T-helper 1 cell (primary cell): Measurements from ENCODE around the gene HORMAD2.
"Not testable (repeated sequence)": the region's sequence is repeated elsewhere in the genome, so short reads cannot be mapped to it uniquely, and the experiment has no call there.

ENCODE experiments used
- DNase-seq, 5 donors: peaks; one replicate each; pipeline ENCODE4 v3.0.0-alpha.2; 2012 to 2020

The HORMAD2 gene

DNA sequence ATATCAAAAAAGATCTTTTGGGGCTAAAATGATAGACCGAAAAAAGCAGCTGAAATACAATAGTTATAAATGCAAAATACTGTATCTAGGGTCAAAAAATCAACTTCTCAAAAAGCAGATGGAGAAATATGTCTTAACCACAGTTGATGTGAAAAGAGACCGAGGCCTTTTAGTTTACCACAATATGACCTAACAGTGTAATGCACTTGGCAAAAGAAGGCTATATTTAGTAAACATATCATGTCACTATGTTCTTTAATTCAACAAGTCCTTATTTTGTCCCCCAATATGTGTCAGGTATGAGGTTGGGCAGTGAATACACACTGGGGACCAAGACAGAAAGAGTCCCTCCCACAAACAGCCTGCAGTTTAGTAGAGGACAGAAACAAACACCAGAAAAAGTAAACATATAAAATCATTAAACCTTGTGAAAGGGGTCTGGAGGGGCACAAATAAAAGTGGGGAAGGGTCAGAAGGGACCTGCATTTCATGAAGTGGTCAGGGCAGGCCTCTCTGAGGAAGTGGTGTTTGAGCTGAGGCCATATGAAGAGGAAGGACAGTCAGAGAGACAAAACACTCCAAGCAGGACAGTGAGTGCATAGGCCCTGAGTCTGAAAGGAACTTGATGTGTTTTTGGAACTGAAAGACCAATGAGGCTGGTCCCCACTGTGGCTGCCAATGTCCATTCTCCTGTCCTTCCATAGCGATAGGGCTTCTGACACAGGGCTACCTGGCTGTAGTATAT is 112.9 kb downstream of the HORMAD2 start:
- DNase-seq = no peak

- DNase-seq = peak in 1 of 5 donors; percentile 44
These were observed 115.2 kb downstream of the HORMAD2 start for GRCh38 chr22:30195245-30196140.

- peak in 2 of 5 donors; percentile 9 to 84 for DNase-seq
These were observed 116.0 kb downstream of the HORMAD2 start for GRCh38 chr22:30196141-30196879.

- no peak for DNase-seq
These were observed 116.6 kb downstream of the HORMAD2 start for GRCh38 chr22:30196880-30197336.

GRCh38 chr22:30197389-30197788 is 117.1 kb downstream of the HORMAD2 start:
- DNase-seq = no peak

GRCh38 chr22:30198152-30198825 is 118.0 kb downstream of the HORMAD2 start:
- no peak for DNase-seq

- DNase-seq = no peak
These were observed 118.7 kb downstream of the HORMAD2 start for GRCh38 chr22:30198921-30199320.

DNA sequence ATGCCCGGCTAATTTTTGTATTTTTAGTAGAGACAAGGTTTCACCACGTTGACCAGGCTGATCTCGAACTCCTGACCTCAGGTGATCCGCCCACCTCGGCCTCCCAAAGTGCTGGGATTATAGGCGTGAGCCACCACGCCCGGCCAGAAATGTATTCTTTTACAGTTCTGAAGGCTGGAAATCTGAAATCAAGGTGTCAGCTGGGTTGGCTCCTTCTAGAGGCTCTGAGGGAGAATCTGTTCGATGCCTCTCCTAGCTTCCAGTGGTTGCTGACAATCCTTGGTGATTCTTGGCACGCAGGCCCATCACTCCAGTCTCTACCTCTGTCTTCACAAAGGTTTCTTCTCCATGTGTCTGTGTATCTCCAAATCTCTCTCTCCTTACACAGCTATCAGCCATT is 120.6 kb downstream of the HORMAD2 start:
- not testable (repeated sequence) for DNase-seq

GRCh38 chr22:30201945-30202344 is 121.7 kb downstream of the HORMAD2 start:
- no peak for DNase-seq

DNA sequence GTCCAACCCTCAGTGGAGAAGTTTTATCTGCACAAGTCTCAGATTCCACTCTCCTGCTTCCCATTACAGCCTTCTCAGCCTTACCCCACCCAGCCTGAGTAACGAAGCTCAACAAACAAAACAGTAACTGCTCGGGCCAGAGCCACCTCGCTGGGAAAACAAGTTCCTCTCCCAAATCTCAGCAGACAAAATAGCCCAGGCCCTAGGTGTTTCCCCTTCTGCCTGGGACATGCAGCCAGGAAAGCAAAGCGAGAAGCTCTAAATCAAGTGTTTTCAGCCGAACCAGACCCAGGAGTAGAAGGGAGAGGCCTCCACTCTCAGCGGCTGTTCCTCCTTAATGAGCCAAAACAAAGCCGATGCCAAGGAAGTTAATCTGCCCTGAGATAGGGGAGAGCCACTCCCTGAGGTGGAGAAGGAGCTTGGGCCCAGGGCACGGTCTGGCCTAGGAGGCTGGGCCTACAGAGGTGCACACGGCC is 122.3 kb downstream of the HORMAD2 start:
- no peak for DNase-seq

GRCh38 chr22:30204015-30204741 is 123.9 kb downstream of the HORMAD2 start:
- DNase-seq = no peak

- no peak for DNase-seq
These were observed 124.5 kb downstream of the HORMAD2 start for GRCh38 chr22:30204742-30205111.

DNA sequence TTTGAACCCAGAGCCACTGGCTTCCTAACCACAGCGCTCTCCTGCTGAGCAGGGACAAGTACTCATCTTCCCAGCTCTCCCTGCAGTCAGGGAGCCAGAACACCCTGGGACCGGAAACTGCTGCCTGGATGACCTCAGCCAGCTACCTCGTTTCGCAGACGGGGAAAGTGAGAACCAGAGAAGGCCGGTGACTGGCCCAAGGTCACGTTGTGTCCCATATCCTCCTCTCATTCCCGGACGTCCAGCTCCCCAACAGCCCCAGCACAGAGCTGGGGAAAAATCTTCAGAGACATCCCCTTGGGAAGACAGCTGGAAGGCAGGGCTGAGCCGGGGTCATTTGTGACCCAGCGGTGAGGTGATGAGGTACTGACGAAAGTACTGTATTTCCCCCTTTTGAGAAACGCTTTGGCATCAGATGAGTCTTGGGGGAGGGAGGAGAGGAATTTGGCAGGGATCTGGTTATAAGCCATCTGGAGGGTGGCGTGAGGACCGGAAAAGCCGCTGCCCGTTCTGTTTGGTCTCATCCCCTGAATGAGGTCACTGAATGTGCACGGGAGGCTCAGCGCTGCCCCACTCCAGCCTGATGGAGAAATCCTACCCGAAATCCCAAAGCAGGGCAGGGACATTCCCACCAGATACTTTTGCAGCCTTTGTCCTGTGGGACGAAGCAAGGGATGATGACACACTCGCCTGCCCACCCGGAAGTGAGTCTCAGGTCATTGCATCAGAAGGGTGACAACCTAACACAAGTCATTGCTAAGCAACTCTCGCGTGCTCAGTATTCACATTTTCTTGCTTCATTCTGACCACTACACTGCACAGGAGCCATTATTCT is 125.2 kb downstream of the HORMAD2 start:
- no peak for DNase-seq

GRCh38 chr22:30206944-30207343 is 126.7 kb downstream of the HORMAD2 start:
- no peak for DNase-seq

DNA sequence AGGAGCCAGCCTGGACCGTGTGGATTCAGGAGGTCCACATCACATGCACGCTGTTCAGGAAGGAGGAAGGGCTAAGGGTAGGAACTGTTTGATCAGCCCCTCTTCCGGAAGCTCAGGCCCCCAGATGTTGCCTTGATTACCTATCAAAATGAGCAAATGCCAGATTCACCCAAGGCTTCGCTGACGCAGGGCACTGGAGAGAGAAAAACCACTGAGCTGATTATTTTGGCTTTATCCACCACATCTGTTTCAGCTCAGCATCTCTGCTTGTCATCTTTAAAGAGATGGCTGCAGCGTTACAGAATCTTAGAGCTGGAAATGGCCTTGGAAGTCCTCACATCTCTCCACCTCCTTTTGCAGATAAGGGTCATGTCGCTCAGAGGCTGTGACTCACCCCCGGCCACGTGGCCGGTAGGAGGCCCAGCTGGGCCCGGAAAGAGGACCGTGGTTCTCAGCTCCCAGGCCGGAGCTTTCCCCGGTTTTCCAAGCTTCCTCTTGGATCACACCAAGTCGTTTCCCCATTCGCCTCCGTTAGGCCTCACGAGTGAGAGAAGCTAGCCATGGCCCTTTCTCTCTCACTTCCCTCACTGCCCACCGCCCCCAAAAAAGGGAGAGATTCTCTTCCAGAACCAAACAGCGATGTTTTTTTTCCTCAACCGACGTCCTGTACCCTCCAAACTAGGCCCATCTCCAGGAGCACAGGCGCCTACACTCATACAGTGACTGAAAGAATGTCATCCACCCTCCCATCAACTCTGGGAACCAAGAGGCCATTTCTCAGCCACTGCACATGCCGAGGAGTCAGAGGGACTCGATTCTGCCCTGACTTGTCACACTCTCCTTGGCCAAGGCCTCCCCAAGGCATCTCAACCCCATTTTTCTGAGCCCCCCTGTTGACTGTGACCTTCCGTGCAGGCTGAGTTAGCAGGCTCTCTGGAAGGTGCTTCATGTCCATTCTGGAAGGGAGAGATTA is 128.7 kb downstream of the HORMAD2 start:
- no peak for DNase-seq

GRCh38 chr22:30209642-30210041 is 129.4 kb downstream of the HORMAD2 start:
- DNase-seq = no peak

DNA sequence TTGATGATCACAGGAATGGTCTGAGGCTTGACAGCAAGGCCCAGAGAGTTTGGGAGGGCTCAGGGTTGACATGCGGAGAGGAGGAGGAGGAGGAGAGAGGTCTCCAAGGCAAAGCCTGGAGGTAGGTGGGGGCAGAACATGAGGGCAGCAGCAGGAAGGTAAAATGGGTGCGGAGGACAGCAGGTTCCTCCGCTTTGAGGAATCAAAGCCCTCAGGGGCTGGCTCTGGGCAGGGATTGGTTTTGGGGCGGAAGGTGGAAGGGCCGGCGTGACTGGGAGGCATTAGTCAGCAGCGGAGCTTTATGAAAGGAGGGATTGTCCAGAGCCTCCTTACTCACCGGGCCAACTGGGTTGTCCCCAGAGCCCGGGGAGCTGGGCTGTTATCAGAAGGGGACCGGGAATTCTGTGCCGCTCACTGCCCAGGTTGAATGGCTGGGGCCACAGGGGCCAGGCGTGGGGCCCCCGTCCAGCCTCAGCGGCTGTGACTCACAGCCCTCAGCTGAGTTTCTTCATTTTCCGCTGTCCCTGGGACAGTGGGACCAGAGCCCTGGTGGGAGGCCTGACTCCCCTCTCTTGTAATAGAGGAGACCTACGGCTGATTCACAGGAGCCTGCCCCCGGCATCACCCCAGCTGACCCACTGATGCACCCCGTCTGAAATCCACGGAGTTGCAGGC is 130.1 kb downstream of the HORMAD2 start:
- DNase-seq = no peak

GRCh38 chr22:30211124-30211820 is 131.0 kb downstream of the HORMAD2 start:
- DNase-seq = no peak
